ENCODE data around the gene DIP2A. TPM values are rescaled to one million over a fixed set of nuclear protein-coding genes. Genes with fewer than 3 reads are reported as not detected.
A peak's percentile ranks its signal among the peaks of the same experiment; 100 is the strongest.

Gene DIP2A
- total RNA-seq, 2 donors from 2014 or later: 51.0 to 52.2 TPM

- Histone ChIP-seq H3K4me1 (ENCODE audit: control insufficient read depth, insufficient read depth, low read length) (no peaks in the 10 kb centered on the region), H3K27ac (ENCODE audit: low read depth, low read length) (no peak overlapping the region), H3K36me3 (ENCODE audit: control insufficient read depth, insufficient read depth, low read length) (peaks cover 68% of the 10 kb centered on the region), H3K27me3 (ENCODE audit: control insufficient read depth, insufficient read depth, low read length, poor library complexity, severe bottlenecking) (no peaks in the 10 kb centered on the region), H3K4me3 (ENCODE audit: low read length) (no peak overlapping the region), H3K9ac (ENCODE audit: extremely low read depth, low read length, poor library complexity, severe bottlenecking) (no peak overlapping the region), H3K9me3 (ENCODE audit: control insufficient read depth, low read length) (no peaks in the 10 kb centered on the region)
- TF ChIP-seq, protein P1, sequence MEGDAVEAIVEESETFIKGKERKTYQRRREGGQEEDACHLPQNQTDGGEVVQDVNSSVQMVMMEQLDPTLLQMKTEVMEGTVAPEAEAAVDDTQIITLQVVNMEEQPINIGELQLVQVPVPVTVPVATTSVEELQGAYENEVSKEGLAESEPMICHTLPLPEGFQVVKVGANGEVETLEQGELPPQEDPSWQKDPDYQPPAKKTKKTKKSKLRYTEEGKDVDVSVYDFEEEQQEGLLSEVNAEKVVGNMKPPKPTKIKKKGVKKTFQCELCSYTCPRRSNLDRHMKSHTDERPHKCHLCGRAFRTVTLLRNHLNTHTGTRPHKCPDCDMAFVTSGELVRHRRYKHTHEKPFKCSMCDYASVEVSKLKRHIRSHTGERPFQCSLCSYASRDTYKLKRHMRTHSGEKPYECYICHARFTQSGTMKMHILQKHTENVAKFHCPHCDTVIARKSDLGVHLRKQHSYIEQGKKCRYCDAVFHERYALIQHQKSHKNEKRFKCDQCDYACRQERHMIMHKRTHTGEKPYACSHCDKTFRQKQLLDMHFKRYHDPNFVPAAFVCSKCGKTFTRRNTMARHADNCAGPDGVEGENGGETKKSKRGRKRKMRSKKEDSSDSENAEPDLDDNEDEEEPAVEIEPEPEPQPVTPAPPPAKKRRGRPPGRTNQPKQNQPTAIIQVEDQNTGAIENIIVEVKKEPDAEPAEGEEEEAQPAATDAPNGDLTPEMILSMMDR (conservative IDR thresholded peaks at IDR 0.05): no peak
- Mint-ChIP-seq H3K36me3 (ENCODE audit: low read depth) (peaks cover 62% of the 10 kb centered on the region), H3K9me3 (no peaks in the 10 kb centered on the region), H3K27ac (peak overlapping the region; percentile 42), H3K4me3 (no peak overlapping the region), H3K27me3 (ENCODE audit: insufficient read depth) (no peaks in the 10 kb centered on the region), H3K4me1 (no peaks in the 10 kb centered on the region)
- WGBS, 2 experiments (ENCODE audit: insufficient coverage in 1 of 2, insufficient read length in 1 of 2): 94 to 97% methylated on average over 20 to 25 of the region's 25 CpGs
- DNase-seq: no peak
These were observed 40.3 kb upstream of the DIP2A start for GRCh38 chr21:46418265-46418946.

GRCh38 chr21:46420241-46421190, 38.2 kb upstream of the DIP2A start:
- no peaks in the 10 kb centered on the region for H3K9me3 ChIP-seq (ENCODE audit: control insufficient read depth, low read length)
- peaks cover 67% of the 10 kb centered on the region for H3K36me3 ChIP-seq (ENCODE audit: control insufficient read depth, insufficient read depth, low read length)
- no peaks in the 10 kb centered on the region for H3K27me3 Mint-ChIP-seq (ENCODE audit: insufficient read depth)
- H3K4me1 Mint-ChIP-seq: no peaks in the 10 kb centered on the region
- no peak overlapping the region for H3K4me3 Mint-ChIP-seq
- H3K4me3 ChIP-seq (ENCODE audit: low read length): no peak overlapping the region
- H3K4me1 ChIP-seq (ENCODE audit: control insufficient read depth, insufficient read depth, low read length): no peaks in the 10 kb centered on the region
- peaks cover 60% of the 10 kb centered on the region for H3K36me3 Mint-ChIP-seq (ENCODE audit: low read depth)
- TF ChIP-seq, protein P1 (conservative IDR thresholded peaks at IDR 0.05): no peak
- no peaks in the 10 kb centered on the region for H3K27me3 ChIP-seq (ENCODE audit: control insufficient read depth, insufficient read depth, low read length, poor library complexity, severe bottlenecking)
- no peak for DNase-seq
- H3K27ac ChIP-seq (ENCODE audit: low read depth, low read length): no peak overlapping the region
- H3K9ac ChIP-seq (ENCODE audit: extremely low read depth, low read length, poor library complexity, severe bottlenecking): no peak overlapping the region
- H3K27ac Mint-ChIP-seq: no peak overlapping the region
- no peaks in the 10 kb centered on the region for H3K9me3 Mint-ChIP-seq
- WGBS, 2 experiments (ENCODE audit: insufficient coverage in 1 of 2, insufficient read length in 1 of 2): 93 to 96% methylated on average over 10 to 16 of the region's 16 CpGs

GRCh38 chr21:46421191-46421750, 37.4 kb upstream of the DIP2A start:
- Mint-ChIP-seq H3K27ac (no peak overlapping the region), H3K4me3 (no peak overlapping the region), H3K4me1 (no peaks in the 10 kb centered on the region), H3K9me3 (no peaks in the 10 kb centered on the region), H3K36me3 (ENCODE audit: low read depth) (peaks cover 53% of the 10 kb centered on the region), H3K27me3 (ENCODE audit: insufficient read depth) (no peaks in the 10 kb centered on the region)
- TF ChIP-seq, protein P1 (conservative IDR thresholded peaks at IDR 0.05): no peak
- DNase-seq: no peak
- Histone ChIP-seq H3K4me1 (ENCODE audit: control insufficient read depth, insufficient read depth, low read length) (no peaks in the 10 kb centered on the region), H3K27me3 (ENCODE audit: control insufficient read depth, insufficient read depth, low read length, poor library complexity, severe bottlenecking) (no peaks in the 10 kb centered on the region), H3K9me3 (ENCODE audit: control insufficient read depth, low read length) (no peaks in the 10 kb centered on the region), H3K4me3 (ENCODE audit: low read length) (no peak overlapping the region), H3K27ac (ENCODE audit: low read depth, low read length) (no peak overlapping the region), H3K9ac (ENCODE audit: extremely low read depth, low read length, poor library complexity, severe bottlenecking) (no peak overlapping the region), H3K36me3 (ENCODE audit: control insufficient read depth, insufficient read depth, low read length) (peaks cover 59% of the 10 kb centered on the region)
- WGBS, 2 experiments (ENCODE audit: insufficient coverage in 1 of 2, insufficient read length in 1 of 2): 93 to 95% methylated on average over 20 to 23 of the region's 23 CpGs

Measured in endodermal cell (in vitro differentiated cells).